ENCODE results near the gene OR6K3.

The OR6K3 gene

DNA sequence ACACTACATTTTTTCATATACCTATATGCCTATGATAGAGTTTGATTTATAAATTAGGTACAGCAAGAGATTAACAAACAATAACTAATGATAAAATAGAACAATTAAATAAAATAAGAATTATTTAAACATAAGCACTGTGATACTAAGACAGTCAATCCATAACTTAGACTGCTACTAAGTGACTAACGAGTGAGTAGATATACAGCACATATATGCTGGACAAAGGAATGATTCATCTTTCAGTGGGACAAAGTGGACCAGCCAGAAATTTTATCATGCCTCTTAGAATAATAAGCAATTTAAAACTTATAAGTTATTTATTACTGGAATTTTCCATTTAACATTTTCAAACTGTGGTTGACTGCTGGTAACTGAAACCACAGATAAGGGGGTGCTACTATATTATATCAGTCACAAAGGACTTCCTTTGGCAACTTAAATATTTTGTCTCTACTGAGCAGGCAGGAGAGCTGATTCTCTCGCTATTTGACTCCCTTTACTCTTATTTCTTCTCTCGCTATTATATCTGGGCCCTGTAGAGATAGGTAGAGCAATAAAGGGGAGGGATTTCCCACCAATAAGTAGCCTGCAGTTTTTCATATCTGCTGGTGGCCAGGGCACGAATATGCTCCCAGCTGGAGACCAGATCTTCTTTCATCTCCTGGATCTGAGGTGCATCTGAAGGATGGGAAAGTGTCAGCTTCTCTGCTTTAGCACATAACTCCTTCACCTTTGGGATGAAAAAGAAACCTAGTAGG, 44.8 kb downstream of the OR6K3 start:
- TF ChIP-seq POLR2A (IDR thresholded peaks at IDR 0.05; ENCODE audit: low read length) (peak; percentile 57), GATA1 (IDR thresholded peaks at IDR 0.05; ENCODE audit: low read depth, low read length) (no peak)
- DNase-seq: peak in 1 of 2 experiments; percentile 45

- TF ChIP-seq POLR2A (IDR thresholded peaks at IDR 0.05; ENCODE audit: low read length): no peak
- no peak for TF ChIP-seq GATA1 (IDR thresholded peaks at IDR 0.05; ENCODE audit: low read depth, low read length)
- DNase-seq: peak in 1 of 2 experiments; percentile 14
These were observed 46.2 kb downstream of the OR6K3 start for GRCh38 chr1:158674302-158674701.
